Activated gamma-delta T cell treated with anti-CD3 and anti-CD28 coated beads, Interleukin-2, amount 50 U/mL, for 16 hours (primary cell): ENCODE measurements around the gene ADAMTSL1.

Experiments
- DNase-seq: peaks from one replicate; pipeline ENCODE4 v3.0.0-alpha.2; 2020; ENCODE audit warnings: low read depth

ADAMTSL1 gene

DNA sequence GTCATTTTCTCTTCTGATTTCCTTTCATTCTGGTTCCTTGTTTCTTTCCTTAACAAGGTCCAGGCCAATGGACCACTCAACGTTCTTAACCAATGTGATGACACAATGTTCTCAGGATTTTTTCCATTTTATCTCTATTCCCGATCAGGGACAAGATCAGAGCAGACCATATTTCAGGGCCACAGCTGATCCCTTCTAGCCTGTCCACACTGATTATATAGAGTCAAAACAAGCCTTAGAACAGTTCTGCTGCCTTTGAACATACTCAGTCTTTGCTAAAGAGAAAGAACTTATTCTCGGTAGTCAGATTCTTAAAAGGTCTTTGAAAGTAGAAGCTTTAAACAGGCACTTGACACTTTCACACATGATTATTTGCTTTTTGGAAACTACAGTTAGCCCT, 188.4 kb downstream of the ADAMTSL1 start:
- no peak for DNase-seq

DNA sequence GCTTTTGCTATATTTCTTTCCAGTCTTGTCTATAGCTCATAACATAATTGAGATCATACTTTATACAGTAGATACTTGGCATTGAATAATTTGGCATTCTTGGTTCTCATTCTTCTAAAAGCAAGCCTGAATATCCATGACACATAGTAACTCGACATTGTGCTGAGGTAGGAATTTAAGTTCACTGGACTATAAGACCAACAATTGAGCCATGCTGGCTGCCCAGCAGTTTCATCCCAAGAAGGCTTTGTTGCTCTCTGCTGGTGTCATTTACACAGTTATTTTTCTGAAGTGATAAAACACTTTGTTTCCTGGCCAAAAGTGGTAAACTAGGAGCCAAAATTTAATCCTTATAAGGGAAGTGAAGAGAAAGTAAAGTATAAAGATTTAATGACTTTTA, 192.0 kb downstream of the ADAMTSL1 start:
- no peak for DNase-seq

DNA sequence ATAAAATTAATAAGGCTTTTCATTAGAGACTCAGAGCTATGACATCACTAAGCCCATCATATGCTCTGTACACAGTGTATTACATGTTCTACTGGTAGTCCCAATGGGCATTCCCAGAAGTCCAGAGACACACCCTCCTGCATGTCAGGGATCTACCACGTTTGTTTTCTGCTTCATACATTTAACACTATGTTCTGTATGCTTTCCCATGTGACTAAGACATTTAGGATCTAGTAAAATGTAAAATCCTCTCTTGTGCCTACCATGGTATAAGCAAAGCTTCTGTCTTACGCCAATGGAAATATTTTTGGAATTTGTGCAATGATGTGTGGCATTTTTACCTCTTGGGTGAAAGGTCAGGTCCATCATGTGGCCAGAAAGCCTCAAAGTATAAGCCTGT, 192.4 kb downstream of the ADAMTSL1 start:
- DNase-seq, result no peak

DNA sequence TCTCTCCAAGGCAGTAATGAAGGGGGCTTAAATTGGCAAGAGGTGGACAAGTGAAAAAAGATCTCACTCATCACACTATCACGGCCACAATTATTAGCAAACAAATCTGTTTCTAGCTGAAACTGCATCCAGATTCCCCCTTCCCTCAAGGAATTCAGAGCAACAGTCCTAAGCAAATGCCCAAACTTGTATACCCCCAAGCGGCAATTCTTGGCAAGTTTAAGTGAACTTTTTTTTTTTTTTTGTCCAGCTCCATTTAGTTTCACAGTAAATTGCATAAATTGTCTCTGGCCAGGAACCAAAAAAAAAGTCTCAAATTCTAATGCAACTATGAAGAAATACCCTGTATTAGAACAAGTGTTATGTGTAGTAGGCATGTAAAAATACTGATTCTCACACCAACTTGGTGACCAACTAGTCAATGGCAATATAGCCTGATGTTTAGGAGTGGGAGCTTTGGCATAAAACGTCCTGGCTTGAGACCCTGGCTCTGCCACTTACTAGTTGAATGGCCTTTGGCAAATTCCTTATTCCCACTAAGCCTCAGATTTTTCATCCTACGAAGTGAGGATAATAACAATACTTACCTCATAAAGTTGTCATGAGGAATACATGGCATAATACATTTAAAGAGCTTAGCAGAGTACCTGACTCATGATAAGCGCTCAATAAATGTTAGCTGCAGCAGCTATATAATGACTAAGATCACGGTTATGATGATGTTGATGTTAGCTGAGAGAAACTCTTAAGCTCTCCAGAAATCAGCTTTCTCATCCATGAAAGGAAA, 193.2 kb downstream of the ADAMTSL1 start:
- DNase-seq, result no peak

DNA sequence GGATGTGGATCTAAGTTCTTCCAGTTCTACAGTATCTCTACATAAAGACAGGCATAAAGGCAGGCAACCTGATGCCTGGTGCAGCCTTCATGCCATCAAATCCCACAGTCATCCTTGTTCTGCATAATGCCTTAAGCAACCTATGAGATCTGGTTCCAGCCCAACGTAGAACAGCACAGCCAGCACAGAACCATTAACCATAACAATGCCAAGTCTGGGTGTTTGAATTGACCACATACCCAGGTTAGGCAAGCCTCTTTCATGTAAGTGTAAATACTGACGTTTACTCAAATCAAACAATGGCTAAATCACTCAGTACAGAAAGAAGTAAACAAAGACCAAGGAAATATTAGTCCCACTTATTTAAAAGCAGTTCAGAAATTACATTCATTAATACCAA, 195.0 kb downstream of the ADAMTSL1 start:
- DNase-seq, result no peak

DNA sequence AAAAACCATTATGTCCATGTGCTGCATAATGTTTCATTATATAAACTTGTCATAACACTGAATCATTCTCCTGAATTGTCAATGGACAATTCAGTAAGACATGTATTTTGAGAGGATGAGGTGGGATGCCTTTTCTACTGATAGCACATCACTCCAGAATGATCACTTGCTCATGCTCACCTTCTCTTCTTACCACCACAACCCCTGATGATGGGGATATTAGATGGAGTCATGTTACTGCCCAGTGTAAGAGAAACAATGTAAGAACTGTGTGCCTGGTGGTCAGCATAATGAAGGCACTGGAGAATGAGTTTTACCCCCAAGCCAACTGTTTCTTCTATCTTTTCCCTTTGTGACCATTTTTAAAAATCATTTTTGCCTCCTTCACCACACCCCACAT, 198.8 kb downstream of the ADAMTSL1 start:
- no peak for DNase-seq

DNA sequence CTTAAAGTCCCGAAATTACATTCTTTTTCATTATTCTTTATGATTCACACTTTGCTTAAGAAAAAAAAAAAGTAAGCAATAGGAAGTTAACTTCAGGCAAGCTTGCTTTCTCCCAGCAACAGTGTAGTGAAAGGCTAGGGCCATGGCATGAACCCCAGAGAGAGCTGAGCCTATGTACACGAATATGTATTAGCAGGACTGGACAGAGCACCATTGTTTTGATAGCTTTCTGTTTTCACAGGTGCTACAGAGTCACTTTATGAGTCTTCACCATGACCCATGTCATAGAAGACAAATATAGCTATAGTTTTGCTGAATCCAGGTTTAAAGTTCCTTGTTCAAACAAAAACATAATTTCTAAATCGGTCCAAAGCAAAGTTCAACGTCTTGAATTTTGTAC, 199.2 kb downstream of the ADAMTSL1 start:
- no peak for DNase-seq

DNA sequence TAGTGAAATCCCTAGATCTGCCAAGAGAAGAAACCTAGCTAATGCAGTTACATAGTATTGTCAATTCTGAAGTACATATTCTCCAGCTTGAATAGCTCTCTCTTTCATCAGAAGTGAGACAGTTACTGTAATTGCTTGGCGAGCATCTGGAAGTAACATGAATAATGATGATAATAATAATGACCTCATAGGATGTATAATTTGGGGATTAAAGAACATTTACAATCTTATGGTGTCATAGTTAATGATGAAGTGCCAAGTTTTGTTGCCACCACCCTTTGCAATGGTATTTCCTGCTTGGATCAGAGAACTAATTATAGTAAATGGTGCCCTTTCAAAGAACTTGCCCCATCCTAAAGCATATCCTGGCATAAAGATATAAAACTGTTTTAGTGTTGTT, 201.4 kb downstream of the ADAMTSL1 start:
- DNase-seq, result no peak

DNA sequence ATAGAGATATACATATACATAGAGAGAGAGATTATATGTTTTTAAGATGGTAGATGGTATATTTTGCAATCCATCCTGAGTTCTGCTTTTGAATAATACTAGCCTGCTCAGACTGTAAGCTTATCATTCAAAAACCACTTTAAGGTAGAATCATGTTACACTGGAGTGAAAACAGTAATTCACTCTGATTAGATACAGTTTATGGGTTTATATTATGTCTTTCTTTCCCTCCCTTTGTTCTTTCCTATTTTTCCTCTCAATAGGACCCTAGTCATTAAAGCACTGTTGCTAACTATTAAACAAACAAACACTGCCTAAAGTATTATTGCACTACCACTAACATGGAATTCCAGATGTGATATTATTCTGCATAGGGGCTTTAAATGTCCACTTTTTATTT, 202.0 kb downstream of the ADAMTSL1 start:
- DNase-seq, result no peak

DNA sequence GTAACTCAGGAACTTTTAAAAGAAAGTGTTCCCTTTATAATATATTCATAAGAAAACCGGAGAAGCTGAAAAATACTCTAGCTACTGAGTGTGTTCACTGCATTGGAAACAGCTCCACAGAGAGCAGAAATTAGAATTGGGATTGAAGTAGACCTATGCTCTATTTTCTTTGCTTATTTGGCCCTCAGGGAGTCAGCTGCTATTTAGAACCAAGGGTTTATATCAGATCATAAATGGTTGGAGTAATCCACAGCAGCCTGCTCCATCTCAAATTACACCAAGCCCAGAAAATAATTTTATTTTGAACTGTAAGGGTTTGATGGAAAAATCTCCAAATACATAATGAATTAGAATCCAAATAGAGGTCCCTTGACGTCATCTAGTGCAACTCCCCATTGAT, 202.6 kb downstream of the ADAMTSL1 start:
- no peak for DNase-seq

DNA sequence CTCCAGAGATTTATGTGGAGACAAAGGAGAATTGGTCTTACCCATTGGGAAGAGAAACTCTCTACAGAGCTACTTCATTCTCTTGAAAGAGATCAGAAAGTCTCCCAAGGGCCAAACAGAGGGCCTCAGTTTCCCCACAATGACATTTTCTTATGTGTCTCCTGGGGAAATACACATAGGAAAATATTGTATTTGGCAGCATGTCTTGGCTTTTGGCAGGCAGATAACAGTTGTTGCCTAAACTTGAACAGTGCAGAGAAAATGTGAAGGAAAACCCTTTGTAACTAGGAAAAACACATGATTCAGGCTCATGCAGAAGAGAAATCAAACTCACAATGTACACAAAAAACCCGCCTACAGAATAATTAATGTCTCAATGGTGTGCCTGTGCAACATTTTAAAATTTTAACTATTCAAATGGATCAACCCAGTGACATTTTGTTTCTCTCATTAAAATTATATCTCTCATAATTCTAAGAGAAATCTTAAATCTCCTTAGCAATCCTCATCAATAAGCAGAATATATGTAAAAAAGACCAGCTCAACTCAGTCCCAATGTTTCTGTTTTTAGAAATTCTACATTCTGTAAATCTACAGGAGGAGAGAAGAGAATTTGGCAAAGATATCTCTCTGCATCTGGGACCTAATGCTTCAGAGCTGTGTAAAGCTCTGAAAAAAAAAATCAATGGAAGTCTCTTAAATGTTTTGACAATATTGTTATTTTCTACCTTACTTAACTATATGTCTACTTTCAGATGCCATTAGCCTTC, 205.1 kb downstream of the ADAMTSL1 start:
- no peak for DNase-seq

DNA sequence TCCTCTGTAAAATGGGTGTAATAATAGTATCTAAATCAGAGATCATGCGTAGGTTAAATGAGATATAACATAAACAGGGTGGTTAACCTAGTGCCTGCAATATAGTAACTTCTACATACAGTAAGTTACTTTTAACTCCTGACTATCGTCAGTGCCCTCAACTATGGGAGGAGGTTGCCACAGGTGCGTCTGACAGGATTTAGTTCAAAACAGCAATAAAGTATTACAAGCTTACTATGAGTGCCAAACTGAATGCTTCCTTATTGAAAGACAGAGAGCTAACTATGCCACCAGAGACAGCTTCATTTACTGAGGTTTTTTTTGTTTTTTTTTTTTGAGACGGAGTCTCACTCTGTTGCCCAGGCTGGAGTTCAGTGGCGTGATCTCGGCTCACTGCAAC, 209.0 kb downstream of the ADAMTSL1 start:
- no peak for DNase-seq

DNA sequence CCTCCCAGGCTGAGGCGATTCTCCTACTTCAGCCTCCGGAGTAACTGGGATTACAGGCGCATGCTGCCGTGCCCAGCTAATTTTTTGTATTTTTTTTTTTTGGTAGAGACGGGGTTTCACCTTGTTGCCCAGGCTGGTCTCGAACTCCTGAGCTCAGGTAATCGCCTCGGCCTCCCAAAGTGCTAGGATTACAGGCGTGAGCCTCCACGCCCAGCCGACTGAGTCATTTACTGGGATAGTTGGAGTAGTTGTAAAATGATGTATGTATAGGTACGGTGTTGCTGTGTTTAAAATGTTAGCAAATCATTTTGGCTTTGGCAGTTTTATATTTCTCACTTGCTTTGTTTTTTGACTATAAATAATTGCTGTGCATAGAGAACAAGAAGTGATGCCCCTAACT, 209.4 kb downstream of the ADAMTSL1 start:
- DNase-seq, result no peak

DNA sequence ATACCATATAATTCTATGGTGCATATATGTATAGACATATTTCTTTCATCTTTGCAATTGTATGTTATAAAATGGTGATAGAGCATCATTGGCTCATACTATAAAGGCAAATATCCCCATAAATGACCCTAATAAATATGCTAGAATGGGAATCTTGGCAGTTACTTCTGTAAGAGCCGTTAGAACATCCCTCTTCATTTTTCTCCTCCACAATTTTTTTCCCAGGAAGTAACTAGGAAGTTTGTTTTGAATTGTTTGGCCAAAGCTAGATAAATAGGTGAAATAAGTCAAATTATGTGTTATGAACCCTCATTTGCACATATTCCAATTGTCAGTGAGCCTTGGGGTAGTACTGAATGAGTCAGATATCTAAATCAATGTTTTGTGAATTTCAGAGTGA, 209.9 kb downstream of the ADAMTSL1 start:
- DNase-seq, result no peak

DNA sequence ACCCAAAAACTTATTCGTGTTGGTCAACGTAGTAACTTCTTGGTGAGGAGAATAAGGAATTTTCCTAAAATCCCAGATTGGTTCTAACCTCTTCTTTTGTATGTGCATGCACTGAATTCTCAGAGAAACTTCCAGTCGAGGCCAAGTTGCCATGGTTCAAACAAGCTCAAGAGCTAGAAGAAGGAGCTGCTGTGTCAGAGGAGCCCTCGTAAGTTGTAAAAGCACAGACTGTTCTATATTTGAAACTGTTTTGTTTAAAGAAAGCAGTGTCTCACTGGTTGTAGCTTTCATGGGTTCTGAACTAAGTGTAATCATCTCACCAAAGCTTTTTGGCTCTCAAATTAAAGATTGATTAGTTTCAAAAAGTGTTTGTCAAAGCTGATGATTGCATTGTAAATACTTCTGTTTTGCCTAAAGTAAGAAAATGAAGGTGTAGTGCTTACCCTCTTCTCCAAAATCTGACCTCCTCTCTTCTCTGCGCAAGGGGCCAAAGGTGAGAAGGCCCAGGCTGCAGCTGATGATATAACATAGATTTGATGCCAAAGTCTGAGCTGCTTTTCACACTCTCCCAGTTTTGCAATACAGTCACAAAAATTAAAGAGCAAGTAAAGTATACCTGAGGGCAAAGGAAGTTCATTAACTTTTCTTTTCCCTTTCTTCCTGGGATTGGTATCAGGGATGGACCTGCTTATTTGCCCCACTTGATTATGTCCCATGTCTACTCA, 210.8 kb downstream of the ADAMTSL1 start:
- DNase-seq, result no peak

DNA sequence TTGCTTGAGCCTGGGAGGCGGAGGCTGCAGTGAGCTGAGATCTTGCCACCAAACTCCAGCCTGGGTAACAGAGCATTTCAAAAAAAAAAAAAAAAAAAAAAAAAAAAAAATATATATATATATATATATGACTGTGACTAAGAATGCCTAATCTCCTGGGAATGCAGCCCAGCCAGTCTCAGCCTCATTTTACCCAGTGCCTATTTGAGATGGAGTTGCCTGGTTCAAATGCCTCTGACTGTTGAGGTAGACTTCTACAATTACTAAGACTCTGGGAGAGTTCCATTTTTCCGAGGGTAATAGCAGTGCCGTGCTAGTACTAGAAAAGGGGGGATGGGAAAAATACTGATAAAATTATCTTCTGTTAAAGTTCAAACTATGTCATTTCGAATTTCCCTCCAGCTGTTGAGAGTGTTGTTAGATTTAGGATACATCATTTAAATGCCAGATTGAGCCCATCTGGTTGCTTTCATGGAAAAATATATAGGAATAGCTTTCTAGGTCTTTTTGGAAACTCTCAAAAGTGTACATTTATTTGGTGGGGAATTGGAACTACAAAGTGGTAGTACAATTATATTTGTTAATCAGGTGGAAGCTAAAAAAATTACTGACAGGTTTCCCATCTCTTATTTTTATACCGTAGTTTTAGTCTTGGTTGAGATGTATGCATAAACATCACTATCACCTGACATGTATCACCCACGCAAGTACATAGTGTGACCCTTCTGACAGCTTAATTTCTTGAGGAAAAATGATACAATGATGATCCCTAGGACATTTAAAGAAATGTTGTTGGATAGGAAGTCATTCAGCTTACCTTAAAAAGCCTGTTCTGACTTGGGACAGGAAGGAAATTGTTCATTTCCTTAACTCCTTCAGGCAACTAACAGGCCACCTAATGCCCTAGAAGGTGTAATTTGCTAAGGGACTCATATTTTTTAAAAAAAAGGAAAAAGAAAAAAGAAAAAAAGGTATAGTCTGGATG, 214.9 kb downstream of the ADAMTSL1 start:
- no peak for DNase-seq

DNA sequence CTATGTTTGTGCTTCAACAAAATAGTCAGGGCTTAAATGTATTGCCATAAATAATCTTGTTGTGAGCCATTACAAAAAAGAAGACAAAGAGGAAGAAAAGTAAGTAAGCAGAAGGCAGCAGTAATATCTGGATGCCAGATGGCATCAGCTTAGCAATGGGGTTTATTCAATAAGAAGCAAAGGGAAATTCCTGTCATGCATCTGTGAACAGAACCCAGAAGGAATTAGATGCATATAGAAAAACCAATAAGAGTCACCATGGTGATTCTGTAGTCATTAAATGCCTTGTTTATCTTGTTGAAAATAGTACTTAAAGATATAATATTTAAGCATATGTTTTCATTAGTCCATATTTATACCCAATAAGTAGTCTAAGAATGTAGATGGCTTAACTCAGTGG, 216.0 kb downstream of the ADAMTSL1 start:
- no peak for DNase-seq

DNA sequence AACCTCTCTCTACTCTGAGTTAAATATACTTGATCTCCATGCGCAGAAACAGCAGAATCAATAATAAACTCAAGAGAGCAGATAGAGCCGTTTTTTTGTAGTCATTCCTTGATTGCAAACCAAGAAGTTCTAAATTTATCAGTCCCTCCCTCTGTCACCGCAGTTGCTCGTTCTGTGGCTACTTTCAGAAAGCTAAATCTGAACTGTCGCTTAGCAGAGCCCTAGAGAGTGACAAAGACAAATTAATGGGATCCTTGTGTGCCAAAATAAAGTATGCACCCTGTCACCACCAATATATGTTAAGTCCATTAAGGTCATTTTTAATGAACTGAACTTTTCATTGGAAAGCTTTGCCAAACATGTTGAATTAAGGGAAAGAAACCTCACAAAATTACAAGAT, 218.3 kb downstream of the ADAMTSL1 start:
- DNase-seq, result no peak

DNA sequence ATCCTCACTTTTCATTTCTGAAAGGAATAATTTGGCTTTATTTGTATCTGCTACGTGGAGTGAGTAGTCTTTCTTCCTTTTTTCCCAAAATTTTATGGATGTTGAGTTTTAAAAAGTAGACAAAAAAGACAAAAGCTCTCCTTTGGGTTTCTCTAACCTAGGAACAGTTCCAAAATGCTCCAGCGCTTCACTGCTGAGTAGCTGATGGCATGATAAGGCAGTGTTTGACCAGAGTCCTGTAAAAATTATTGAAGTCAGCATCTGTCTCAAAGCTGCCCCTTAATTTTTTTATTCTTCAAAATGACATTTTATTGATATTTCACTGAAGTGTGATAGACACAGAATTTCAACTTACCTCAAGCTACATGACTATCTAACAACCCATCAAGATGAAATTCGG, 219.0 kb downstream of the ADAMTSL1 start:
- DNase-seq, result no peak

DNA sequence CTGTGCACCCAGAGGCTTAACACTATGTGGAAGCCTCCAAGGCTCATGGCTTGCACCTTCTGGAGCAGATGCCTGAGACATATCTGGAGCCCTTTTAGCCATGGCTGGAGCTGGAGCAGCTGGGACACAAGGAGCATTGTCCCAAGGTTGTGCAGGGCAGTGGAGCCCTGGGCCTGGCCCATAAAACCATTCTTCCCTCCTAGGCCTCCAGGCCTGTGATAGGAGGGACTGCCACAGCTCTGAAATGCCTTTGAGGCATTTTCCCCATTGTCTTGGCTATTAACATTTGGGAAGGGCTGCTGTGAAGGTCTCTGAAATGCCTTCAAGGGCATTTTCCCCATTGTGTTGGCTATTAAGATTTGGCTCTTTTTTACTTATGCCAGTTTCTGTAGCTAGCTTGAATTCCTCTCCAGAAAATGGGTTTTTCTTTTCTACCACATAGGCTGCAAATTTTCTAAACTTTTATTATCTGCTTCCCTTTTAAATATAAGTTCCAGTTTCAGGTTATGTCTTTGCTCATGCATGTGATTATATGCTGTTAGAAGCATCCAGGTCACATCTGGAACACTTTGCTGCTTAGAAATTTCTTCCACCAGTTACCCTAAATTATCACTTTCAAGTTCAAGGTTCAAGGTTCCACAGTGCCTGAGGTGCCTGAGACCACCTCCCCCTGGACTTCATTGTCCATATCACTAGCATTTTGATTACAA, 221.2 kb downstream of the ADAMTSL1 start:
- DNase-seq, result no peak

DNA sequence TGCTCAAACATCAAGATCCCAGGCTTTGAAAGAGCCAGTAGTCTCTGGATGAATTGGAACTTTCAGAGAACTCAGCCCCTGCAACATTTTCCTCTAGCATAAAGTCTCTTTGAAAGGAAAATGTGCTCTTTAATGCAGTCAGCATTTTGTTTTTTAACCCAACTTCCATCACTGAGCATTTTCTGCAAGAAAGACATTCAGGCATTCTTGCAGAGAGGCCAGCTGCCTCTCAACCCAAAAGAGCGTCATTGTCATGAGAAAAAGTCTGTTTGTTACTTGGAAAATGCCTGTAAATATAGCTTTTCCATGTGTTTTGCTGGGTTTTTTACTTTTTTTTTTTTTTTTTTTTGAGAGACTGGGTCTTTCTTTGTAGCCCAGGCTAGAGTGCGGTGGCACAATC, 225.0 kb downstream of the ADAMTSL1 start:
- no peak for DNase-seq
